GM23338 (cell line): ENCODE results near the gene KDELR1. TPM values are rescaled to one million over a fixed set of nuclear protein-coding genes. Genes with fewer than 3 reads are reported as not detected.

Source experiments
- ATAC-seq: fragments of 200-7000 bp; cut with Tn5 transposase; 3 replicates; pipeline ENCODE4 v1.9.1; 2020
- DNase-seq: peaks from one replicate; pipeline ENCODE4 v3.0.0-alpha.2; 2015; ENCODE audit warnings: low spot score
- H2AFZ ChIP-seq: fragments of 200-600 bp; sonication (generic); 2 replicates; pipeline ENCODE4 v1.8.0; 2016; ENCODE audit warnings: antibody characterized with exemption, mild to moderate bottlenecking, moderate library complexity
- H3F3A ChIP-seq: fragments of 200-600 bp; sonication (generic); replicated peaks from 2 replicates; pipeline ENCODE4 v1.8.0; 2017; ENCODE audit warnings: antibody characterized with exemption, mixed run types, low read depth
- H3K27ac ChIP-seq: fragments of 200-600 bp; sonication (generic); 2 replicates; pipeline ENCODE4 v1.6.1; 2016; ENCODE audit warnings: low read depth
- H3K27me3 ChIP-seq: fragments of 200-600 bp; sonication (generic); 2 replicates; pipeline ENCODE4 v1.8.0; 2016; ENCODE audit warnings: mild to moderate bottlenecking, mixed run types, moderate library complexity; ENCODE audit not compliant: insufficient read depth
- H3K36me3 ChIP-seq: fragments of 200-600 bp; sonication (generic); 2 replicates; pipeline ENCODE4 v1.8.0; 2016; ENCODE audit warnings: mild to moderate bottlenecking; ENCODE audit not compliant: insufficient read depth
- H3K4me1 ChIP-seq: fragments of 200-600 bp; sonication (generic); 2 replicates; pipeline ENCODE4 v1.8.0; 2016; ENCODE audit warnings: mild to moderate bottlenecking, moderate library complexity; ENCODE audit not compliant: insufficient read depth
- H3K4me2 ChIP-seq: fragments of 200-600 bp; sonication (generic); 2 replicates; pipeline ENCODE4 v1.7.1; 2017; ENCODE audit warnings: mixed run types
- H3K4me3 ChIP-seq: fragments of 200-600 bp; sonication (generic); 2 replicates; pipeline ENCODE4 v1.6.1; 2016; ENCODE audit warnings: mixed run types
- H3K79me2 ChIP-seq: fragments of 200-600 bp; sonication (generic); replicated peaks from 2 replicates; pipeline ENCODE4 v1.8.0; 2017; ENCODE audit warnings: mild to moderate bottlenecking; ENCODE audit not compliant: insufficient read depth
- H3K9me2 ChIP-seq: fragments of 200-600 bp; sonication (generic); 2 replicates; pipeline ENCODE4 v1.8.0; 2017; ENCODE audit not compliant: insufficient read depth
- H4K20me1 ChIP-seq: fragments of 200-600 bp; sonication (generic); replicated peaks from 2 replicates; pipeline ENCODE4 v1.8.0; 2017; ENCODE audit warnings: mild to moderate bottlenecking; ENCODE audit not compliant: insufficient read depth
- H3K27ac Mint-ChIP-seq: 2 replicates; pipeline ENCODE4 v1.8.0; 2020; ENCODE audit warnings: inconsistent platforms, mild to moderate bottlenecking, moderate library complexity, mixed read lengths
- H3K27me3 Mint-ChIP-seq: 3 replicates; pipeline ENCODE4 v1.8.0; 2022; ENCODE audit warnings: low read depth, mild to moderate bottlenecking, moderate library complexity, mixed read lengths, inconsistent platforms; ENCODE audit not compliant: insufficient read depth, poor library complexity
- H3K36me3 Mint-ChIP-seq: 3 replicates; pipeline ENCODE4 v1.8.0; 2021; ENCODE audit warnings: low read depth, mild to moderate bottlenecking, inconsistent platforms, moderate library complexity, mixed read lengths
- H3K4me1 Mint-ChIP-seq: 3 replicates; pipeline ENCODE4 v1.8.0; 2020; ENCODE audit warnings: mild to moderate bottlenecking, inconsistent platforms, mixed read lengths
- H3K4me3 Mint-ChIP-seq: 3 replicates; pipeline ENCODE4 v1.8.0; 2021; ENCODE audit warnings: moderate library complexity, mild to moderate bottlenecking, inconsistent platforms, mixed read lengths
- H3K9me3 Mint-ChIP-seq: 3 replicates; pipeline ENCODE4 v1.8.0; 2020; ENCODE audit warnings: moderate library complexity, mild to moderate bottlenecking, inconsistent platforms, mixed read lengths
- EZH2phosphoT487 ChIP-seq: fragments of 200-600 bp; sonication (generic); IDR thresholded peaks from one replicate; pipeline ENCODE4 v1.8.1; 2018; ENCODE audit warnings: antibody characterized with exemption; ENCODE audit not compliant: unreplicated experiment
- POLR2AphosphoS5 ChIP-seq: IDR thresholded peaks from 2 replicates; pipeline ENCODE4 v1.6.1; 2016; ENCODE audit warnings: antibody characterized with exemption, low read depth
- STAT1 ChIP-seq: IDR thresholded peaks from one replicate; pipeline ENCODE4 v1.6.1; 2016; ENCODE audit warnings: antibody characterized with exemption; ENCODE audit not compliant: unreplicated experiment
- polyA plus RNA-seq: library from polyadenylated mRNA; unstranded; fragments of >200 nt; fragmentation: Nextera tagmentation; extraction: Ambion mirVana; gene quantifications from 2 replicates; pipeline ENCODE4 v1.2.1, GENCODE V29; 2016
- total RNA-seq: library from RNA; depleted of rRNA; stranded (reverse); fragments of >200 nt; shearing (Covaris generic); gene quantifications from 2 replicates; pipeline ENCODE4 v1.2.3, GENCODE V29; 2014
- TF ChIP-seq, protein P1 (sequence below), 2 experiments: fragments of 200-600 bp in 1 of 2; sonication (generic) in 1 of 2; conservative IDR thresholded peaks; 2 replicates each; pipeline versions ENCODE4 v1.5.1 to v1.6.1; 2016 to 2017; ENCODE audit warnings: antibody characterized with exemption in 2 of 2, low read depth in 2 of 2, mild to moderate bottlenecking in 2 of 2, moderate library complexity in 1 of 2
- TF ChIP-seq, protein P2 (sequence below): fragments of 250-450 bp; sonication (Bioruptor Pico); IDR thresholded peaks from 2 replicates; pipeline ENCODE4 v1.5.0; 2020; ENCODE audit warnings: mild to moderate bottlenecking, moderate library complexity
- TF ChIP-seq, protein P3 (sequence below): IDR thresholded peaks from one replicate; pipeline ENCODE4 v1.6.1; 2018; ENCODE audit warnings: antibody characterized with exemption; ENCODE audit not compliant: unreplicated experiment

Gene KDELR1
- total and polyA plus RNA-seq, 2 experiments from 2014 or later: 176 to 184 TPM

DNA sequence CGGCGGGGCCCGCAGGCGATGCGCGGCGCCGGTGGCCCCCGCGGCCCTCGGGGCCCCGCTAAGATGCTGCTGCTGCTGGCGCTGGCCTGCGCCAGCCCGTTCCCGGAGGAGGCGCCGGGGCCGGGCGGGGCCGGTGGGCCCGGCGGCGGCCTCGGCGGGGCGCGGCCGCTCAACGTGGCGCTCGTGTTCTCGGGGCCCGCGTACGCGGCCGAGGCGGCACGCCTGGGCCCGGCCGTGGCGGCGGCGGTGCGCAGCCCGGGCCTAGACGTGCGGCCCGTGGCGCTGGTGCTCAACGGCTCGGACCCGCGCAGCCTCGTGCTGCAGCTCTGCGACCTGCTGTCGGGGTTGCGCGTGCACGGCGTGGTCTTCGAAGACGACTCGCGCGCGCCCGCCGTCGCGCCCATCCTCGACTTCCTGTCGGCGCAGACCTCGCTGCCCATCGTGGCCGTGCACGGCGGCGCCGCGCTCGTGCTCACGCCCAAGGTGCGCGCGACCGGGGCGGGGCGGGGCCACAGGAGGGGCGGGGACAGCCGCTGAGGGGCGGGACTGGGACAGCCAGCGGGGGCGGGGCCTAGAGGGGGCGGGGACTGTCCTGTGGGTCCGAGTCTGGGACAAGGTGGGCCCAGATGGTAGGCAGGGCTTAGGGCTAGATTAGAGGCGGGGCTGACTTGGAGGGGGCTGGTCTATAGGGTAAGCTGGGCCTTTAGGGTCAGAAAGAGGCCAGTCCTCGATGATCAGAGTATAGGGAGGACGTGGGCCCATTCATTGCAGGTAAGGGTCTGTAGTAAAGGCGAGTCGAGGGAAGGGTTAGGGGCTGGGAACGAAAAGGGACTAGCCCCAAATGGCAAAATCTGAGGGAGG lies 7.3 kb upstream of the KDELR1 start:
- Histone ChIP-seq H2AFZ (no peak overlapping the region), H3K4me1 (peaks cover 60% of the 10 kb centered on the region)

DNA sequence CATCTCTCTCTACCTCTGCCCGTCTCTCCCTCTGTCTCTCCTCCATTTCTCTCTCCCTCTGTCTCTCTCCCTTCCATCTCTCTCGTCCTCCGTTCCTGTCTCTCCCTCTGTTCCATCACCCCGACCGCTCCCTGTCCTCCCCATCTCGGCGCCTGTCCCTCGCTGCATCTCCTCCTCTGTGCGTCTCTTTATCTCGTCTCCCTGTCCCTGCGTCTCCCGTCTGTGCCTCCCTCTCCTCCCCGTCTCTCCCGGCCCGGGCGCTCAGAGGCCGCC lies 6.7 kb upstream of the KDELR1 start:
- Histone ChIP-seq H3K4me2 (peak overlapping the region; percentile 95), H3K9me2 (no peaks in the 10 kb centered on the region), H3K36me3 (no peaks in the 10 kb centered on the region), H4K20me1 (no peaks in the 10 kb centered on the region), H3K27me3 (peaks cover 52% of the 10 kb centered on the region), H3K4me1 (peaks cover 59% of the 10 kb centered on the region), H3K79me2 (no peaks in the 10 kb centered on the region; the same call in 1 of the 2 replicates), H3K27ac (no peak overlapping the region), H3K4me3 (peak overlapping the region; percentile 79), H3F3A (peaks cover 19% of the 10 kb centered on the region), H2AFZ (no peak overlapping the region)
- H3K27me3 Mint-ChIP-seq: peaks cover 56% of the 10 kb centered on the region
- H3K9me3 Mint-ChIP-seq: peaks cover 5% of the 10 kb centered on the region; the same call in 2 of the 3 replicates
- H3K4me1 Mint-ChIP-seq: peaks cover 67% of the 10 kb centered on the region
- peak overlapping the region; percentile 84 for H3K4me3 Mint-ChIP-seq
- no peak for DNase-seq
- no peak overlapping the region; the same call in 1 of the 2 replicates for H3K27ac Mint-ChIP-seq
- no peak for ATAC-seq
- H3K36me3 Mint-ChIP-seq: peaks cover 4% of the 10 kb centered on the region; the same call in 2 of the 3 replicates
- TF ChIP-seq, protein P1, sequence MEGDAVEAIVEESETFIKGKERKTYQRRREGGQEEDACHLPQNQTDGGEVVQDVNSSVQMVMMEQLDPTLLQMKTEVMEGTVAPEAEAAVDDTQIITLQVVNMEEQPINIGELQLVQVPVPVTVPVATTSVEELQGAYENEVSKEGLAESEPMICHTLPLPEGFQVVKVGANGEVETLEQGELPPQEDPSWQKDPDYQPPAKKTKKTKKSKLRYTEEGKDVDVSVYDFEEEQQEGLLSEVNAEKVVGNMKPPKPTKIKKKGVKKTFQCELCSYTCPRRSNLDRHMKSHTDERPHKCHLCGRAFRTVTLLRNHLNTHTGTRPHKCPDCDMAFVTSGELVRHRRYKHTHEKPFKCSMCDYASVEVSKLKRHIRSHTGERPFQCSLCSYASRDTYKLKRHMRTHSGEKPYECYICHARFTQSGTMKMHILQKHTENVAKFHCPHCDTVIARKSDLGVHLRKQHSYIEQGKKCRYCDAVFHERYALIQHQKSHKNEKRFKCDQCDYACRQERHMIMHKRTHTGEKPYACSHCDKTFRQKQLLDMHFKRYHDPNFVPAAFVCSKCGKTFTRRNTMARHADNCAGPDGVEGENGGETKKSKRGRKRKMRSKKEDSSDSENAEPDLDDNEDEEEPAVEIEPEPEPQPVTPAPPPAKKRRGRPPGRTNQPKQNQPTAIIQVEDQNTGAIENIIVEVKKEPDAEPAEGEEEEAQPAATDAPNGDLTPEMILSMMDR (conservative IDR thresholded peaks at IDR 0.05; ENCODE audit: low read depth in 2 of 2): no peak
- TF ChIP-seq EZH2phosphoT487: no peak
- TF ChIP-seq, protein P2, sequence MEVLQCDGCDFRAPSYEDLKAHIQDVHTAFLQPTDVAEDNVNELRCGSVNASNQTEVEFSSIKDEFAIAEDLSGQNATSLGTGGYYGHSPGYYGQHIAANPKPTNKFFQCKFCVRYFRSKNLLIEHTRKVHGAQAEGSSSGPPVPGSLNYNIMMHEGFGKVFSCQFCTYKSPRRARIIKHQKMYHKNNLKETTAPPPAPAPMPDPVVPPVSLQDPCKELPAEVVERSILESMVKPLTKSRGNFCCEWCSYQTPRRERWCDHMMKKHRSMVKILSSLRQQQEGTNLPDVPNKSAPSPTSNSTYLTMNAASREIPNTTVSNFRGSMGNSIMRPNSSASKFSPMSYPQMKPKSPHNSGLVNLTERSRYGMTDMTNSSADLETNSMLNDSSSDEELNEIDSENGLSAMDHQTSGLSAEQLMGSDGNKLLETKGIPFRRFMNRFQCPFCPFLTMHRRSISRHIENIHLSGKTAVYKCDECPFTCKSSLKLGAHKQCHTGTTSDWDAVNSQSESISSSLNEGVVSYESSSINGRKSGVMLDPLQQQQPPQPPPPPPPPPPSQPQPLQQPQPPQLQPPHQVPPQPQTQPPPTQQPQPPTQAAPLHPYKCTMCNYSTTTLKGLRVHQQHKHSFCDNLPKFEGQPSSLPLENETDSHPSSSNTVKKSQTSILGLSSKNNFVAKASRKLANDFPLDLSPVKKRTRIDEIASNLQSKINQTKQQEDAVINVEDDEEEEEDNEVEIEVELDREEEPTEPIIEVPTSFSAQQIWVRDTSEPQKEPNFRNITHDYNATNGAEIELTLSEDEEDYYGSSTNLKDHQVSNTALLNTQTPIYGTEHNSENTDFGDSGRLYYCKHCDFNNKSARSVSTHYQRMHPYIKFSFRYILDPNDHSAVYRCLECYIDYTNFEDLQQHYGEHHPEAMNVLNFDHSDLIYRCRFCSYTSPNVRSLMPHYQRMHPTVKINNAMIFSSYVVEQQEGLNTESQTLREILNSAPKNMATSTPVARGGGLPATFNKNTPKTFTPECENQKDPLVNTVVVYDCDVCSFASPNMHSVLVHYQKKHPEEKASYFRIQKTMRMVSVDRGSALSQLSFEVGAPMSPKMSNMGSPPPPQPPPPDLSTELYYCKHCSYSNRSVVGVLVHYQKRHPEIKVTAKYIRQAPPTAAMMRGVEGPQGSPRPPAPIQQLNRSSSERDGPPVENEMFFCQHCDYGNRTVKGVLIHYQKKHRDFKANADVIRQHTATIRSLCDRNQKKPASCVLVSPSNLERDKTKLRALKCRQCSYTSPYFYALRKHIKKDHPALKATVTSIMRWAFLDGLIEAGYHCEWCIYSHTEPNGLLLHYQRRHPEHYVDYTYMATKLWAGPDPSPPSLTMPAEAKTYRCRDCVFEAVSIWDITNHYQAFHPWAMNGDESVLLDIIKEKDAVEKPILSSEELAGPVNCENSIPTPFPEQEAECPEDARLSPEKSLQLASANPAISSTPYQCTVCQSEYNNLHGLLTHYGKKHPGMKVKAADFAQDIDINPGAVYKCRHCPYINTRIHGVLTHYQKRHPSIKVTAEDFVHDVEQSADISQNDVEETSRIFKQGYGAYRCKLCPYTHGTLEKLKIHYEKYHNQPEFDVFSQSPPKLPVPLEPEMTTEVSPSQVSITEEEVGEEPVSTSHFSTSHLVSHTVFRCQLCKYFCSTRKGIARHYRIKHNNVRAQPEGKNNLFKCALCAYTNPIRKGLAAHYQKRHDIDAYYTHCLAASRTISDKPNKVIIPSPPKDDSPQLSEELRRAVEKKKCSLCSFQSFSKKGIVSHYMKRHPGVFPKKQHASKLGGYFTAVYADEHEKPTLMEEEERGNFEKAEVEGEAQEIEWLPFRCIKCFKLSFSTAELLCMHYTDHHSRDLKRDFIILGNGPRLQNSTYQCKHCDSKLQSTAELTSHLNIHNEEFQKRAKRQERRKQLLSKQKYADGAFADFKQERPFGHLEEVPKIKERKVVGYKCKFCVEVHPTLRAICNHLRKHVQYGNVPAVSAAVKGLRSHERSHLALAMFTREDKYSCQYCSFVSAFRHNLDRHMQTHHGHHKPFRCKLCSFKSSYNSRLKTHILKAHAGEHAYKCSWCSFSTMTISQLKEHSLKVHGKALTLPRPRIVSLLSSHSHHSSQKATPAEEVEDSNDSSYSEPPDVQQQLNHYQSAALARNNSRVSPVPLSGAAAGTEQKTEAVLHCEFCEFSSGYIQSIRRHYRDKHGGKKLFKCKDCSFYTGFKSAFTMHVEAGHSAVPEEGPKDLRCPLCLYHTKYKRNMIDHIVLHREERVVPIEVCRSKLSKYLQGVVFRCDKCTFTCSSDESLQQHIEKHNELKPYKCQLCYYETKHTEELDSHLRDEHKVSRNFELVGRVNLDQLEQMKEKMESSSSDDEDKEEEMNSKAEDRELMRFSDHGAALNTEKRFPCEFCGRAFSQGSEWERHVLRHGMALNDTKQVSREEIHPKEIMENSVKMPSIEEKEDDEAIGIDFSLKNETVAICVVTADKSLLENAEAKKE (CRISPR knock-in tag): no peak
- TF ChIP-seq STAT1: no peak

More for the DNA sequence above, 7.3 kb upstream of the KDELR1 start:
- H3K4me2 ChIP-seq: peak overlapping the region; percentile 95
- peaks cover 47% of the 10 kb centered on the region for H3K27me3 ChIP-seq
- peak overlapping the region; percentile 79 for H3K4me3 ChIP-seq
- TF ChIP-seq POLR2AphosphoS5: peak; percentile 89
- TF ChIP-seq, protein P3, sequence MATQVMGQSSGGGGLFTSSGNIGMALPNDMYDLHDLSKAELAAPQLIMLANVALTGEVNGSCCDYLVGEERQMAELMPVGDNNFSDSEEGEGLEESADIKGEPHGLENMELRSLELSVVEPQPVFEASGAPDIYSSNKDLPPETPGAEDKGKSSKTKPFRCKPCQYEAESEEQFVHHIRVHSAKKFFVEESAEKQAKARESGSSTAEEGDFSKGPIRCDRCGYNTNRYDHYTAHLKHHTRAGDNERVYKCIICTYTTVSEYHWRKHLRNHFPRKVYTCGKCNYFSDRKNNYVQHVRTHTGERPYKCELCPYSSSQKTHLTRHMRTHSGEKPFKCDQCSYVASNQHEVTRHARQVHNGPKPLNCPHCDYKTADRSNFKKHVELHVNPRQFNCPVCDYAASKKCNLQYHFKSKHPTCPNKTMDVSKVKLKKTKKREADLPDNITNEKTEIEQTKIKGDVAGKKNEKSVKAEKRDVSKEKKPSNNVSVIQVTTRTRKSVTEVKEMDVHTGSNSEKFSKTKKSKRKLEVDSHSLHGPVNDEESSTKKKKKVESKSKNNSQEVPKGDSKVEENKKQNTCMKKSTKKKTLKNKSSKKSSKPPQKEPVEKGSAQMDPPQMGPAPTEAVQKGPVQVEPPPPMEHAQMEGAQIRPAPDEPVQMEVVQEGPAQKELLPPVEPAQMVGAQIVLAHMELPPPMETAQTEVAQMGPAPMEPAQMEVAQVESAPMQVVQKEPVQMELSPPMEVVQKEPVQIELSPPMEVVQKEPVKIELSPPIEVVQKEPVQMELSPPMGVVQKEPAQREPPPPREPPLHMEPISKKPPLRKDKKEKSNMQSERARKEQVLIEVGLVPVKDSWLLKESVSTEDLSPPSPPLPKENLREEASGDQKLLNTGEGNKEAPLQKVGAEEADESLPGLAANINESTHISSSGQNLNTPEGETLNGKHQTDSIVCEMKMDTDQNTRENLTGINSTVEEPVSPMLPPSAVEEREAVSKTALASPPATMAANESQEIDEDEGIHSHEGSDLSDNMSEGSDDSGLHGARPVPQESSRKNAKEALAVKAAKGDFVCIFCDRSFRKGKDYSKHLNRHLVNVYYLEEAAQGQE: no peak
- peaks cover 5% of the 10 kb centered on the region; the same call in 2 of the 3 replicates for H3K9me3 Mint-ChIP-seq
- no peaks in the 10 kb centered on the region for H4K20me1 ChIP-seq
- H3K4me3 Mint-ChIP-seq: peak overlapping the region; percentile 84
- peaks cover 4% of the 10 kb centered on the region; the same call in 2 of the 3 replicates for H3K36me3 Mint-ChIP-seq
- DNase-seq (peak; percentile 97), ATAC-seq (peak; percentile 61)
- H3K27ac ChIP-seq: peak overlapping the region; percentile 97
- H3K27me3 Mint-ChIP-seq: peaks cover 53% of the 10 kb centered on the region
- H3K4me1 Mint-ChIP-seq: peaks cover 70% of the 10 kb centered on the region
- H3F3A ChIP-seq: peaks cover 19% of the 10 kb centered on the region
- no peaks in the 10 kb centered on the region for H3K9me2 ChIP-seq
- no peaks in the 10 kb centered on the region; the same call in 1 of the 2 replicates for H3K79me2 ChIP-seq
- H3K36me3 ChIP-seq: no peaks in the 10 kb centered on the region
- H3K27ac Mint-ChIP-seq: peak overlapping the region; percentile 86
